GM12865 (cell line): ENCODE measurements around the gene MTM1.

Experiments
- DNase-seq: peaks from one replicate; pipeline ENCODE4 v3.0.0; 2010; ENCODE audit warnings: low read depth
- H3K4me3 ChIP-seq: 2 replicates; pipeline ENCODE4 v1.5.1; 2011; ENCODE audit warnings: mild to moderate bottlenecking, low read depth, low read length, control low read depth
- TF ChIP-seq, protein P1 (sequence below): IDR thresholded peaks from 2 replicates; pipeline ENCODE4 v1.5.1; 2011; ENCODE audit warnings: low read length, control low read depth, low read depth, inconsistent platforms; ENCODE audit not compliant: insufficient read depth; ENCODE audit errors: missing control alignments

The MTM1 gene

GRCh38 chrX:150577174-150577573 lies 8.8 kb downstream of the MTM1 start:
- H3K4me3 ChIP-seq: no peak overlapping the region
- TF ChIP-seq, protein P1, sequence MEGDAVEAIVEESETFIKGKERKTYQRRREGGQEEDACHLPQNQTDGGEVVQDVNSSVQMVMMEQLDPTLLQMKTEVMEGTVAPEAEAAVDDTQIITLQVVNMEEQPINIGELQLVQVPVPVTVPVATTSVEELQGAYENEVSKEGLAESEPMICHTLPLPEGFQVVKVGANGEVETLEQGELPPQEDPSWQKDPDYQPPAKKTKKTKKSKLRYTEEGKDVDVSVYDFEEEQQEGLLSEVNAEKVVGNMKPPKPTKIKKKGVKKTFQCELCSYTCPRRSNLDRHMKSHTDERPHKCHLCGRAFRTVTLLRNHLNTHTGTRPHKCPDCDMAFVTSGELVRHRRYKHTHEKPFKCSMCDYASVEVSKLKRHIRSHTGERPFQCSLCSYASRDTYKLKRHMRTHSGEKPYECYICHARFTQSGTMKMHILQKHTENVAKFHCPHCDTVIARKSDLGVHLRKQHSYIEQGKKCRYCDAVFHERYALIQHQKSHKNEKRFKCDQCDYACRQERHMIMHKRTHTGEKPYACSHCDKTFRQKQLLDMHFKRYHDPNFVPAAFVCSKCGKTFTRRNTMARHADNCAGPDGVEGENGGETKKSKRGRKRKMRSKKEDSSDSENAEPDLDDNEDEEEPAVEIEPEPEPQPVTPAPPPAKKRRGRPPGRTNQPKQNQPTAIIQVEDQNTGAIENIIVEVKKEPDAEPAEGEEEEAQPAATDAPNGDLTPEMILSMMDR: no peak
- DNase-seq: no peak

DNA sequence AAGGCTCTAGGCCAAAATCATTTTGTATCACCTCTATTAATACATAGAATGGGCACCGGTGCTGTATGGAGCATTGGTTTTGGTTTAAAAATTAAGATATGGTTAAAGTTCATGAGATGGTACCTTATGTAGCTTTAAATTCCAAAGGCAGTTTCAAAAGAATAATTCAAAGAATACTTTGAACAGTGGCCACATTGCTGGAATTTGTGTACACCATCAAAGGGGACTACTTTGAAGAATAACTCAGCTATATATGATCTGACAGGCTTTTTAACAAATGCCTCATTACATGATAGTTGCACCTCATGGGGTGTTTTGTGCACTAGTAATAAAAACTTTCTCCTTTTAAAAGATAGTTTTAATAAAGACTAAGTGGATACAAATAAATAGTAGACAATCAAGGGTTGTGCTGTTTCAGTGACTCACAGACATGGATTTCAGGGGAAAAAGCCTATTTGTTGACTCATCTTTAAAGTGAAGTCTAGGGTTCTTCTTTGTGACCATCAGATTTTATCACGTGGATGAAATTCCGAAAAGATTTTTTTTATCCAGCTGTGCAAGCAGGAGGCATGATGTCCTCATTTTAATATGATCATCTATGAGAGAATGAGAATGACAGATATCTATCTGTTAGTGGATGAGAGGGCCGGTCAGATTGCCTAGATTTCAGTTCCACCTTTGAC lies 12.8 kb downstream of the MTM1 start:
- no peak for DNase-seq
- TF ChIP-seq, protein P1: no peak
- no peak overlapping the region for H3K4me3 ChIP-seq

GRCh38 chrX:150582338-150582948 lies 14.0 kb downstream of the MTM1 start:
- TF ChIP-seq, protein P1: no peak
- DNase-seq: no peak
- H3K4me3 ChIP-seq: no peak overlapping the region

- no peak overlapping the region for H3K4me3 ChIP-seq
- DNase-seq: peak; percentile 31
- TF ChIP-seq, protein P1: peak; percentile 56
Measured at GRCh38 chrX:150587585-150588503, 19.4 kb downstream of the MTM1 start.

- no peak for DNase-seq
- TF ChIP-seq, protein P1: no peak
- no peak overlapping the region for H3K4me3 ChIP-seq
Measured at GRCh38 chrX:150594584-150594983, 26.2 kb downstream of the MTM1 start.

- DNase-seq: no peak
- H3K4me3 ChIP-seq: no peak overlapping the region
- TF ChIP-seq, protein P1: no peak
Measured at GRCh38 chrX:150599226-150599625, 30.8 kb downstream of the MTM1 start.
